Thymus (tissue), 11 donors: ENCODE data around the gene SMPDL3B. TPM values are rescaled to one million over a fixed set of nuclear protein-coding genes. Genes with fewer than 3 reads are reported as not detected.

Source experiments
- DNase-seq, 9 donors: peaks; one replicate each; pipeline ENCODE4 v3.0.0-alpha.2; 2013; ENCODE audit warnings: low spot score in 9 of 9, low read depth in 6 of 9, missing footprints in 1 of 9
- H3K27ac ChIP-seq, 2 donors: one replicate each; pipeline ENCODE4 v1.5.1; 2013; ENCODE audit warnings: control low read depth in 1 of 2, low read depth in 1 of 2, low read length in 1 of 2, mild to moderate bottlenecking in 1 of 2, moderate library complexity in 1 of 2
- H3K27me3 ChIP-seq, 2 donors: one replicate each; pipeline ENCODE4 v1.5.1; 2013; ENCODE audit warnings: low read length in 1 of 2; ENCODE audit not compliant: control insufficient read depth in 2 of 2, insufficient read depth in 1 of 2
- H3K36me3 ChIP-seq, 2 donors: one replicate each; pipeline ENCODE4 v1.5.1; 2013; ENCODE audit warnings: low read length in 1 of 2, mild to moderate bottlenecking in 1 of 2, moderate library complexity in 1 of 2; ENCODE audit not compliant: control insufficient read depth in 2 of 2, insufficient read depth in 2 of 2
- H3K4me1 ChIP-seq, 2 donors: one replicate each; pipeline ENCODE4 v1.5.1; 2013; ENCODE audit warnings: low read length in 2 of 2; ENCODE audit not compliant: control insufficient read depth in 2 of 2, insufficient read depth in 2 of 2
- H3K4me3 ChIP-seq, 2 donors: one replicate each; pipeline ENCODE4 v1.5.1; 2013; ENCODE audit warnings: low read length in 2 of 2, control low read depth in 1 of 2, mild to moderate bottlenecking in 1 of 2
- H3K9me3 ChIP-seq, 2 donors: one replicate each; pipeline ENCODE4 v1.5.1; 2013; ENCODE audit warnings: low read length in 1 of 2, mild to moderate bottlenecking in 1 of 2; ENCODE audit not compliant: control insufficient read depth in 2 of 2, insufficient read depth in 1 of 2
- WGBS: extraction: QIAGEN DNeasy Blood & Tissue Kit; methylation state at CpG from one replicate; pipeline ENCODE4 v1.1.7; 2013; 5-methylcytosine and 5-hydroxymethylcytosine counted together
- polyA plus RNA-seq: library from polyadenylated mRNA; stranded (reverse); fragments of 200-250 nt; gene quantifications from one replicate; pipeline ENCODE4 v1.2.3, GENCODE V29; 2013
- total RNA-seq: library from RNA; stranded (reverse); fragments of 120-200 nt; gene quantifications from one replicate; pipeline ENCODE4 v1.2.4, GENCODE V29; 2013
- donor health status: healthy.

SMPDL3B gene
- total and polyA plus RNA-seq, 2 donors, result 0.76 to 1.9 TPM

DNA sequence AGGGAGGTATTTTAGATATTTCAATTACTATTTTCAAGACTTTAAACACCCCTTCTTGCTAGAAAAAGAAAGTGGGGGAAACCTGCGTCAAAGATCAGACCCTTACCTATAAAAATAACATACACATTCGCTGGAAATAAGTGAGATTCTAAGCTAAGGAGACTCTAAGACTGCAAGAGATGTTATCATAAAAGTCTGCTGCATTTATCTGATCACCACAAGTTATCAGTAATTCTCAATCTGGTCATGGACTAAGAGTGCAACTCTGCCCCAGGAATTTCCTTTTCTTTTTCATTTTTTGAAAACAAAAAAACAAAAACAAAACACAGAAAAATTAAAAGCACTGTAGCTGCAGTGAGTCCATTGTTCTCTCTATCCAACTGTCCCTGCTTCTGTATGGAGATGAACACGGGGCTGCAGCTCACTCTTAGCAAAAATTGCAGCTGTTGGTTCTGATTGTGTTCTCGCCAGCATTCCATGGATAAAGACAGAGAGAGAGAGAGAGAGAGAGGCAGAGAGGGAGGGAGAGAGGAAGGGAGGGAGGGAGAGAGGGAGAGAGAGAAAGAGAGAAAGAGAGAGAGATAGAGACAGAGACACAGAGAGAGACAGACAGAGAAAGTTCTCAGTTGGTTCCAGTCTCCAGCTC is 39.1 kb downstream of the SMPDL3B start:
- no peak overlapping the region for H3K4me3 ChIP-seq
- DNase-seq, result no peak
- H3K9me3 ChIP-seq, result no peaks in the 10 kb centered on the region
- H3K27ac ChIP-seq, result no peak overlapping the region
- 97% methylated on average over 4 of the region's 4 CpGs for WGBS
- peaks cover 15 to 26% of the 10 kb centered on the region in 2 donors for H3K36me3 ChIP-seq
- no peaks in the 10 kb centered on the region for H3K4me1 ChIP-seq
- no peaks in the 10 kb centered on the region for H3K27me3 ChIP-seq

DNA sequence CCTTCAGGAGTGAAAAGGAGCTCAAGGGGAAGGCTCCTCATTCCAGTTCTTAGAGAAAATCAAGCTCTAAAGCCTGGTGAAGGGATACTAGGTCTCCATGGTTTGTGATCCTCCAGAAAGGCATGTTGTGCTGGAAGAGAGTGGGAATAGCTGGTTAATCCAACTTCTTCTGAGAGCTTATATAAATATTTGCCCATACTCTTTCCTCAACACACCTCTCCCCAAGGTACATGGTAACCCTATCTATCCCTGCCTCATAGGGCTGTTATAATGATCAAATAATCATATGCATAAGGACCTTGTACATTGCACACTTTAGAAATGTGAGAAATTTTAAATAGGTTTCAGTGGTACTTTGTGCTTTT is 39.6 kb downstream of the SMPDL3B start:
- peaks cover 15 to 26% of the 10 kb centered on the region in 2 donors for H3K36me3 ChIP-seq
- H3K4me3 ChIP-seq, result no peak overlapping the region
- no peak for DNase-seq
- no peak overlapping the region for H3K27ac ChIP-seq
- H3K4me1 ChIP-seq, result no peaks in the 10 kb centered on the region
- no peaks in the 10 kb centered on the region for H3K27me3 ChIP-seq
- H3K9me3 ChIP-seq, result no peaks in the 10 kb centered on the region

DNA sequence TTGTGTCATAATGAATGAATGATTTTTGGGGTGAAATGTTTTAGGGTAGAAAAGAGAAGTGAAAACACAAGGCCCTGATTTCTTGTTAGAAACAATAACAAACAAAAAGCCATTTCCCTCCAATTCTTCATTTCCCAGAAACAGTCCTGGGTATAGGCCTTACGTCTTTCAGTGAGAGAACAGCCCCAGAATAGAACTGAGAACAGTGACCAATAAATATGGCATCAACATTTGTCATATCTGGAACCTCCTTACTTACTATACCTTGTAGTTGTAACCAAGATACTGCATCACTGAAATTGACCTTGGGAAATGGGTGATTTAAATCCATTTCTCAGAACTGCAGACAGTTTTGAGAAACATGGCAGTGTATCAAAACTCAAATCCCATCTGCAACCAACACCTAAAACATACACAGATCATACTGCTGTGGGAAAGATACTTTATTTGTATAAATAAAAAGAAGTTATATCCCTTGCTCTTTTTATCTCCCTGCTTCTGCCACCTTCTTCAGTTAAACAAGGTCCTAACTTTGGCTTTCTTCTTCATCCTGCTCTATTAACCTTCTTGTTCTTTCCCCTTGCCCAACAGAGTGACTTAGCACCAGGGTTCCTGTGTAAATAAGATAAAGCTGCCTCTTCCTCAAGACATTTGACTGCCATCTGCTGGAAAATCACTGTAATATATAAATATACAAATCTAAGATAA is 44.5 kb downstream of the SMPDL3B start:
- peak in 8 of 9 donors; percentile 10 to 62 (median 36) for DNase-seq
- H3K4me1 ChIP-seq, result no peaks in the 10 kb centered on the region
- H3K36me3 ChIP-seq, result peaks cover 5 to 11% of the 10 kb centered on the region in 2 donors
- WGBS, result 98% methylated on average over 1 of the region's 1 CpG
- H3K4me3 ChIP-seq, result no peak overlapping the region
- peak overlapping the region in 1 of 2 donors; percentile 5 for H3K27ac ChIP-seq
- no peaks in the 10 kb centered on the region for H3K9me3 ChIP-seq
- H3K27me3 ChIP-seq, result no peaks in the 10 kb centered on the region

DNA sequence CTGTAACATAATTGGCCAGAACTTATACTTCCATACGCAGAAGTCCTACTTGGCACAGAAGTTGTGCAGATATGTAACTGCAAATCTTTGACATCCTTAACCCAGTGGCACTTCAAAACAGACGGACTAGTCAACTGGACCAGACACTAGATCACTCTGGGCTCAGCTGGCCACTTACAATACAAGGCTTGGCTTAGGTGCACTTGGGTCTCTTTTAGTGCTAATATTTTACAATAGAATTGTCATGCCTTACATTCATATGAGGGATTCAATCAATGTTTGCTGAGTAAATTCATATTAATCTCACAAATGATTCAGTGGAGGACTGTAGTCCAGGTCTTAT is 45.0 kb downstream of the SMPDL3B start:
- H3K4me3 ChIP-seq, result no peak overlapping the region
- H3K9me3 ChIP-seq, result no peaks in the 10 kb centered on the region
- no peaks in the 10 kb centered on the region for H3K27me3 ChIP-seq
- peaks cover under 1 to 10% of the 10 kb centered on the region in 2 donors for H3K36me3 ChIP-seq
- DNase-seq, result no peak
- H3K4me1 ChIP-seq, result no peaks in the 10 kb centered on the region
- H3K27ac ChIP-seq, result no peak overlapping the region
- WGBS, result 37% methylated on average over 2 of the region's 2 CpGs

DNA sequence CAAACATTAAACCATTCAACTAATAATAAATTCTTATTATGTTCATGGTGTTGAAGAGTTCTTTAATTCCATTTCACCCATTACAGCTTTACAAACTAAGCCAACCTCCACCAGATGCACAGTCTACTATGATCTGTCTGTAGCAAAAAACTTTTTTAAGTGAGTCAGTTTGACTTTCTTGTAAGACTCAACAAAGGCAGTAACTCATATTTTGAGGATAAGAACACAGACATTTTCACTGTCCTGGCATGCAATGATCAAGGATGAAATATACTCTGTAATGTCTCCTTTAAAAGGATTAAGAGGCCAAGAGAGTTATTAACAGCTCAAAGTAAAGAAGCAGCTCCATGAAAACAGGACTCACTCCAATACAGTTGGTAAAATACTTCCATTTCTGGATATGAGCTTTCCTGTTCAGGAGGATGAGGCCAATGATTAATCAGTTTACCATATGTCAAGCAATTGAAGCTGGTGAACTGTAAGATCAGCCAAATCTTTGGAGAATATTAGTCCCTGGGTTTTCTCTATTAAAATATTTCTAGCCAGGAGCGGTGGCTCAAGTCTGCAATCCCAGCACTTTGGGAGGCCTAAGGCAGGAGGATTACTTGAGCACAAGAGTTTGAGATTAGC is 45.5 kb downstream of the SMPDL3B start:
- Histone ChIP-seq H3K27ac (no peak overlapping the region), H3K36me3 (peaks cover 0 to 12% of the 10 kb centered on the region in 2 donors)
- WGBS, result 98% methylated on average over 1 of the region's 1 CpG

DNA sequence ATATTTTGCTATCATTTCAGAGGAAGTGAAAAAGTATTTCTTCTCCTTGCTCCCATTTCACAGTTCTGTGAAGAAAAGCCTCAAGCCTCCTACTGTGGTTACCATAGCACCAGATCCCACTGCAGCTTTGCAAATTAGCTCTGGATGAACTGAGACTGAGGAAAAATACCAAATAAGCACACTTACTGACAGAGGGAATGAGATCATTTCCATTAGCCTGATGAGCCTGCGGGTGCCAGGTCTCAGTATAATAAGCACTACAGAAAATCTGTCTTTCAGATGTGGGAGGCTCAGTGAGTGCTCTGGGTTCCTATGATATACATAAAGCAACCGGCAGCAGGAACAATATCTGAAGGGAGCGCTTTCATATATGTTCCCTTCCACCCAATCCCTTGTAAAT is 46.3 kb downstream of the SMPDL3B start:
- DNase-seq, result no peak
- Histone ChIP-seq H3K27ac (no peak overlapping the region), H3K9me3 (no peaks in the 10 kb centered on the region), H3K36me3 (peaks cover 0 to 13% of the 10 kb centered on the region in 2 donors), H3K4me3 (no peak overlapping the region), H3K27me3 (no peaks in the 10 kb centered on the region), H3K4me1 (no peaks in the 10 kb centered on the region)
- 98% methylated on average over 3 of the region's 3 CpGs for WGBS

More for the DNA sequence above, 45.5 kb downstream of the SMPDL3B start:
- no peaks in the 10 kb centered on the region for H3K4me1 ChIP-seq
- no peak overlapping the region for H3K4me3 ChIP-seq
- no peak for DNase-seq
- H3K9me3 ChIP-seq, result no peaks in the 10 kb centered on the region
- no peaks in the 10 kb centered on the region for H3K27me3 ChIP-seq

DNA sequence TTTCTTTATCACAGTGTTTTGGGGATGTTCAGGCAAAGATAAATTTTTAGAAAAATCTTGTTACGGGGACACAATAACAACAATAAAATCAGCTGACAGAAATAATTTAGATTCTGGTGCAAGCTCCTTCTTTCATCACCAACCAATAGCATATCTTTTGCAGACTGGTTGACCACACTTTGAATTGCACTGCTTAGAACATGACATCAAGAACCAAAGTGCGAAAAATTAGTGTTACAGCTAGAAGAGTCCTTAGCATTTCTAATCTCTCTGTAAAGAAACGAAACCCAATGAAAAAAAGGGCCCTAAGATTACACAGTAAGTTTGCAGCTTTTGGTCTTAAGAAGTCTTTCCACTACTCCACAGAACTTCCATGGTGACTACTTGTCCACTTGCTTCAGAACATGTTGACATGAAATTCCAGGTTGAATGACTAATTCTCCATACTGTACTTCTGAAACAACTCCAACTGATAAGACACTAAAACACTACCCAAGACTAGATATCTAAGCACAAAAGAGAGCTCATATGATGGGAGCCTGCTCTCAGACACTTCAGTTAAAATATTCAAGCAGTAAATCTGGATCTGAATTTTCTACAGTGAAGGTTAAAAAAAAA is 56.2 kb downstream of the SMPDL3B start:
- Histone ChIP-seq H3K27me3 (no peaks in the 10 kb centered on the region), H3K9me3 (no peaks in the 10 kb centered on the region), H3K27ac (no peak overlapping the region), H3K4me3 (no peak overlapping the region), H3K36me3 (peaks cover 10 to 70% of the 10 kb centered on the region in 2 donors), H3K4me1 (peaks cover 2 to 6% of the 10 kb centered on the region in 2 donors)
- WGBS, result 100% methylated on average over 3 of the region's 3 CpGs
- DNase-seq, result no peak

DNA sequence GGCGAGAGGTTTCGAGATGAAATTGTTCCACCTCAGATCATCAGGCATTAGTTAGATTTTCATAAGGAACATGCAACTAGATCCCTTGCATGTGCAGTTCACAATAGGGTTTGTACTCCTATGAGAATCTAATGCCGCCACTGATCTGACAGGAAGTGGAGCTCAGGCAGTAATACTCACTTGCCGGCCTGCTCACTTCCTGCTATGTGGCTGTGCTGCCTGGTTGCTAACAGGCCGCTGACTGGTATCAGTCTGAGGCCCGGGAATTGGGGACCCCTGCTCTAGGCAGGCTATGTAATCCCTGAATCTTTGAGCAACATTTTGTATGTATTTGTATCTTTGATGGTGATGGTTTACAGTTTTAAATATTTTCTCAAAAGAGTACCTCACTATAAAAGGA is 57.5 kb downstream of the SMPDL3B start:
- peaks cover 18 to 75% of the 10 kb centered on the region in 2 donors for H3K36me3 ChIP-seq
- no peaks in the 10 kb centered on the region for H3K27me3 ChIP-seq
- H3K9me3 ChIP-seq, result no peaks in the 10 kb centered on the region
- no peak overlapping the region for H3K4me3 ChIP-seq
- peak overlapping the region in 1 of 2 donors; percentile 52 for H3K27ac ChIP-seq
- 43% methylated on average over 6 of the region's 6 CpGs for WGBS
- H3K4me1 ChIP-seq, result peaks cover 2 to 6% of the 10 kb centered on the region in 2 donors
- peak in 5 of 9 donors; percentile 8 to 43 (median 21) for DNase-seq

DNA sequence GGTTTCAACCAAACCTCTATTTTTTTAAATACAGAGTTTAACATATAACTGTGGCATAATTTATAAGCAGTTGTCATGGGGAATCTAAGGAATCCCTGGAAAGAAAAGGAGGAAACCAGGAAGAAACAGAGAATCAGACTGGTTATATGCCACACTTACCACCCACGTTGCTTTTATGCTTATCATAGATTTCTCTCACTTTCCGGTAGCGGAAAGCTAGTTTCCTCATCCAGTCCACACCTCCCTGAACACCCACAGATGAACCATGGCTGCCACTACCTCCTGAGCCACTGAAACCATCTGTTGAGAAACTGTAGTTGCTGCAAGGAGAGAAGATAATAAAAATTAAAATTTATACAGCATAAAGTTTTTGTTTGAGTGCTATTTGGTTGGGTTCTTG is 58.4 kb downstream of the SMPDL3B start:
- Histone ChIP-seq H3K27ac (no peak overlapping the region), H3K4me3 (no peak overlapping the region)
- 90% methylated on average over 3 of the region's 3 CpGs for WGBS

More for the DNA sequence above, 58.4 kb downstream of the SMPDL3B start:
- DNase-seq, result no peak
- H3K27me3 ChIP-seq, result no peaks in the 10 kb centered on the region
- no peaks in the 10 kb centered on the region for H3K9me3 ChIP-seq
- H3K4me1 ChIP-seq, result peaks cover 2 to 6% of the 10 kb centered on the region in 2 donors
- peaks cover 21 to 75% of the 10 kb centered on the region in 2 donors for H3K36me3 ChIP-seq
